Measurements from ENCODE around the gene RPS23. TPM values are rescaled to one million over a fixed set of nuclear protein-coding genes. Genes with fewer than 3 reads are reported as not detected.
A peak's percentile ranks its signal among the peaks of the same experiment; 100 is the strongest.
"Not testable (repeated sequence)": the region's sequence is repeated elsewhere in the genome, so short reads cannot be mapped to it uniquely, and the experiment has no call there.

RPS23 gene
- total and polyA plus RNA-seq, 3 experiments from 2014 or later, result 2,179 to 2,576 (median 2,206) TPM

GRCh38 chr5:82273426-82273825 lies 4.7 kb downstream of the RPS23 start:
- H3K27ac ChIP-seq (ENCODE audit: low read depth, low read length); H3K9me3 Mint-ChIP-seq; H3K27me3 Mint-ChIP-seq; H3K27me3 ChIP-seq (ENCODE audit: insufficient read depth, low read length, poor library complexity, severe bottlenecking); H3K4me3 ChIP-seq (ENCODE audit: low read length); DNase-seq; POLR2A ChIA-PET; H3K4me3 Mint-ChIP-seq; CTCF ChIA-PET; H3K9me3 ChIP-seq (ENCODE audit: low read length): not testable (repeated sequence)
- Mint-ChIP-seq H3K4me1 (peaks cover 22 to 34% (median 32%) of the 10 kb centered on the region in 3 donors), H3K36me3 (peaks cover 26 to 68% (median 27%) of the 10 kb centered on the region in 3 donors), H3K27ac (peak overlapping the region in 1 of 8 donors; percentile 46)
- H3K36me3 ChIP-seq (ENCODE audit: insufficient read depth, low read length), result peaks cover 13% of the 10 kb centered on the region
- H3K4me1 ChIP-seq (ENCODE audit: insufficient read depth, low read length), result peaks cover 16% of the 10 kb centered on the region

GRCh38 chr5:82272571-82273356 lies 5.4 kb downstream of the RPS23 start:
- H3K4me1 Mint-ChIP-seq, result peaks cover 17 to 30% (median 28%) of the 10 kb centered on the region in 3 donors
- H3K9me3 ChIP-seq (ENCODE audit: low read length); POLR2A ChIA-PET; H3K9me3 Mint-ChIP-seq; H3K27me3 ChIP-seq (ENCODE audit: insufficient read depth, low read length, poor library complexity, severe bottlenecking); H3K4me3 Mint-ChIP-seq; CTCF ChIA-PET; H3K27ac ChIP-seq (ENCODE audit: low read depth, low read length); DNase-seq; H3K27me3 Mint-ChIP-seq; H3K4me3 ChIP-seq (ENCODE audit: low read length): not testable (repeated sequence)
- H3K27ac Mint-ChIP-seq, result peak overlapping the region in 4 of 8 donors; percentile 18 to 72 (median 22)
- H3K36me3 Mint-ChIP-seq, result peaks cover 26 to 62% (median 30%) of the 10 kb centered on the region in 3 donors
- H3K4me1 ChIP-seq (ENCODE audit: insufficient read depth, low read length), result peaks cover 15% of the 10 kb centered on the region
- H3K36me3 ChIP-seq (ENCODE audit: insufficient read depth, low read length), result peaks cover 13% of the 10 kb centered on the region

- Mint-ChIP-seq H3K9me3 (peaks cover 8 to 17% (median 9%) of the 10 kb centered on the region in 5 donors), H3K4me1 (peaks cover 2 to 13% (median 5%) of the 10 kb centered on the region in 3 donors), H3K36me3 (peaks cover 10 to 34% (median 31%) of the 10 kb centered on the region in 3 donors)
- H3K9me3 ChIP-seq (ENCODE audit: low read length); DNase-seq; H3K27me3 ChIP-seq (ENCODE audit: insufficient read depth, low read length, poor library complexity, severe bottlenecking); H3K36me3 ChIP-seq (ENCODE audit: insufficient read depth, low read length); H3K4me1 ChIP-seq (ENCODE audit: insufficient read depth, low read length); POLR2A ChIA-PET; H3K4me3 Mint-ChIP-seq; H3K4me3 ChIP-seq (ENCODE audit: low read length); H3K27me3 Mint-ChIP-seq; H3K27ac Mint-ChIP-seq; H3K27ac ChIP-seq (ENCODE audit: low read depth, low read length): not testable (repeated sequence)
- CTCF ChIA-PET, result interaction anchor here (2.1 kb wide), 1 partner anchor 10 kb away, joined by 5 read pairs; no protein-coding TSS in a partner anchor
These were observed 8.8 kb downstream of the RPS23 start for GRCh38 chr5:82269363-82269762.

- H3K36me3 ChIP-seq (ENCODE audit: insufficient read depth, low read length); H3K27ac Mint-ChIP-seq; POLR2A ChIA-PET; H3K4me3 Mint-ChIP-seq; H3K9me3 ChIP-seq (ENCODE audit: low read length); H3K4me3 ChIP-seq (ENCODE audit: low read length); H3K27me3 Mint-ChIP-seq; DNase-seq; H3K4me1 ChIP-seq (ENCODE audit: insufficient read depth, low read length); H3K4me1 Mint-ChIP-seq; CTCF ChIA-PET; H3K27ac ChIP-seq (ENCODE audit: low read depth, low read length); H3K27me3 ChIP-seq (ENCODE audit: insufficient read depth, low read length, poor library complexity, severe bottlenecking): not testable (repeated sequence)
- Mint-ChIP-seq H3K9me3 (peaks cover 8 to 17% (median 9%) of the 10 kb centered on the region in 5 donors), H3K36me3 (peaks cover 8 to 24% (median 16%) of the 10 kb centered on the region in 3 donors)
These were observed 10.7 kb downstream of the RPS23 start for GRCh38 chr5:82267297-82267933.

- H3K27me3 Mint-ChIP-seq, result no peaks in the 10 kb centered on the region
- POLR2A ChIA-PET, result no interaction called here
These were observed 13.1 kb downstream of the RPS23 start for GRCh38 chr5:82265047-82265446.

GRCh38 chr5:82259172-82259800 lies 18.9 kb downstream of the RPS23 start:
- Histone ChIP-seq H3K4me3 (ENCODE audit: low read length) (no peak overlapping the region), H3K4me1 (ENCODE audit: insufficient read depth, low read length) (no peaks in the 10 kb centered on the region), H3K36me3 (ENCODE audit: insufficient read depth, low read length) (no peaks in the 10 kb centered on the region), H3K27ac (ENCODE audit: low read depth, low read length) (no peak overlapping the region), H3K27me3 (ENCODE audit: insufficient read depth, low read length, poor library complexity, severe bottlenecking) (no peaks in the 10 kb centered on the region), H3K9me3 (ENCODE audit: low read length) (no peaks in the 10 kb centered on the region)
- no peak for DNase-seq
- Mint-ChIP-seq H3K4me3 (no peak overlapping the region), H3K9me3 (no peaks in the 10 kb centered on the region), H3K4me1 (no peaks in the 10 kb centered on the region), H3K27ac (peak overlapping the region in 1 of 8 donors; percentile 8), H3K36me3 (peaks cover 0 to 1% (median 0%) of the 10 kb centered on the region in 3 donors), H3K27me3 (peaks cover 0 to 1% of the 10 kb centered on the region in 2 donors)
- CTCF ChIA-PET, result interaction anchor here (1.1 kb wide), 1 partner anchor 11 kb away, joined by 5 read pairs; no protein-coding TSS in a partner anchor
- POLR2A ChIA-PET, result no interaction called here

More at GRCh38 chr5:82265047-82265446, 13.1 kb downstream of the RPS23 start:
- no peaks in the 10 kb centered on the region for H3K27me3 ChIP-seq (ENCODE audit: insufficient read depth, low read length, poor library complexity, severe bottlenecking)
- peaks cover 8 to 24% (median 9%) of the 10 kb centered on the region in 3 donors for H3K36me3 Mint-ChIP-seq
- H3K27ac ChIP-seq (ENCODE audit: low read depth, low read length), result no peak overlapping the region
- H3K9me3 Mint-ChIP-seq, result peaks cover 8 to 17% (median 9%) of the 10 kb centered on the region in 5 donors
- CTCF ChIA-PET, result interaction anchor here (0.5 to 1.4 kb wide), 3 partner anchors 9 to 39 kb away, joined by 3 read pairs; no protein-coding TSS in a partner anchor
- no peaks in the 10 kb centered on the region for H3K4me1 Mint-ChIP-seq
- no peaks in the 10 kb centered on the region for H3K4me1 ChIP-seq (ENCODE audit: insufficient read depth, low read length)
- H3K4me3 ChIP-seq (ENCODE audit: low read length), result no peak overlapping the region
- H3K36me3 ChIP-seq (ENCODE audit: insufficient read depth, low read length), result no peaks in the 10 kb centered on the region
- no peak overlapping the region for H3K27ac Mint-ChIP-seq
- DNase-seq, result no peak
- no peak overlapping the region for H3K4me3 Mint-ChIP-seq
- no peaks in the 10 kb centered on the region for H3K9me3 ChIP-seq (ENCODE audit: low read length)

GRCh38 chr5:82257729-82258128 lies 20.4 kb downstream of the RPS23 start:
- Mint-ChIP-seq H3K36me3 (peaks cover 0 to 8% (median 7%) of the 10 kb centered on the region in 3 donors), H3K4me1 (no peaks in the 10 kb centered on the region), H3K4me3 (no peak overlapping the region), H3K9me3 (no peaks in the 10 kb centered on the region), H3K27ac (peak overlapping the region in 1 of 8 donors; percentile 30), H3K27me3 (peaks cover 0 to 1% of the 10 kb centered on the region in 2 donors)
- Histone ChIP-seq H3K9me3 (ENCODE audit: low read length) (no peaks in the 10 kb centered on the region), H3K4me1 (ENCODE audit: insufficient read depth, low read length) (no peaks in the 10 kb centered on the region), H3K27ac (ENCODE audit: low read depth, low read length) (no peak overlapping the region), H3K4me3 (ENCODE audit: low read length) (no peak overlapping the region), H3K36me3 (ENCODE audit: insufficient read depth, low read length) (no peaks in the 10 kb centered on the region), H3K27me3 (ENCODE audit: insufficient read depth, low read length, poor library complexity, severe bottlenecking) (no peaks in the 10 kb centered on the region)
- DNase-seq, result no peak
- POLR2A ChIA-PET, result no interaction called here
- CTCF ChIA-PET, result no interaction called here

GRCh38 chr5:82257247-82257646 lies 20.9 kb downstream of the RPS23 start:
- Histone ChIP-seq H3K4me1 (ENCODE audit: insufficient read depth, low read length) (no peaks in the 10 kb centered on the region), H3K36me3 (ENCODE audit: insufficient read depth, low read length) (no peaks in the 10 kb centered on the region), H3K9me3 (ENCODE audit: low read length) (no peaks in the 10 kb centered on the region), H3K27me3 (ENCODE audit: insufficient read depth, low read length, poor library complexity, severe bottlenecking) (no peaks in the 10 kb centered on the region), H3K27ac (ENCODE audit: low read depth, low read length) (no peak overlapping the region), H3K4me3 (ENCODE audit: low read length) (no peak overlapping the region)
- CTCF ChIA-PET, result interaction anchor here (0.7 kb wide), 1 partner anchor 31 kb away, joined by 4 read pairs; no protein-coding TSS in a partner anchor
- no peaks in the 10 kb centered on the region for H3K4me1 Mint-ChIP-seq
- POLR2A ChIA-PET, result no interaction called here
- H3K4me3 Mint-ChIP-seq, result no peak overlapping the region
- H3K27ac Mint-ChIP-seq, result no peak overlapping the region
- H3K27me3 Mint-ChIP-seq, result peaks cover 0 to 1% of the 10 kb centered on the region in 2 donors
- H3K9me3 Mint-ChIP-seq, result no peaks in the 10 kb centered on the region
- H3K36me3 Mint-ChIP-seq, result peaks cover 0 to 8% (median 8%) of the 10 kb centered on the region in 3 donors
- no peak for DNase-seq

Data from CD8-positive, alpha-beta memory T cell (primary cell).